Measurements from ENCODE around the gene ZNF511.

Gene ZNF511

GRCh38 chr10:133361773-133362441, 53.2 kb downstream of the ZNF511 start:
- Mint-ChIP-seq H3K27me3 (ENCODE audit: low read depth) (no peaks in the 10 kb centered on the region), H3K9me3 (no peaks in the 10 kb centered on the region), H3K4me1 (ENCODE audit: low read depth) (no peaks in the 10 kb centered on the region), H3K27ac (no peak overlapping the region), H3K4me3 (no peak overlapping the region), H3K36me3 (ENCODE audit: low read depth) (peaks cover 8% of the 10 kb centered on the region)
